SW 1271 (cell line): ENCODE data around the gene TUBB4B.
"Not testable (repeated sequence)": the region's sequence is repeated elsewhere in the genome, so short reads cannot be mapped to it uniquely, and the experiment has no call there.

Source experiments
- DNase-seq, 2 experiments: peaks; one replicate each; lab custom pipeline; 2025; lab: John Stamatoyannopoulos, UW

The TUBB4B gene

GRCh38 chr9:137236238-137236935 is 4.7 kb upstream of the TUBB4B start:
- peak; percentile 64 to 76 for DNase-seq

- no peak for DNase-seq
These were observed 4.1 kb upstream of the TUBB4B start for GRCh38 chr9:137236936-137237421.

GRCh38 chr9:137237759-137238726 is 3.0 kb upstream of the TUBB4B start:
- DNase-seq: peak in 1 of 2 experiments; percentile 29

- DNase-seq: not testable (repeated sequence)
These were observed 1.4 kb upstream of the TUBB4B start for GRCh38 chr9:137239541-137240200.

GRCh38 chr9:137240318-137240840 is 708 bp upstream of the TUBB4B start:
- DNase-seq: peak in 1 of 2 experiments; percentile 70

GRCh38 chr9:137241490-137242268 is 592 bp downstream of the TUBB4B start:
- no peak for DNase-seq

- DNase-seq: no peak
These were observed 1.4 kb downstream of the TUBB4B start for GRCh38 chr9:137242269-137243203.

GRCh38 chr9:137243266-137243625 is 2.2 kb downstream of the TUBB4B start:
- DNase-seq: not testable (repeated sequence)

GRCh38 chr9:137243626-137244485 is 2.8 kb downstream of the TUBB4B start:
- no peak for DNase-seq

- no peak for DNase-seq
These were observed 3.7 kb downstream of the TUBB4B start for GRCh38 chr9:137244486-137245449.

GRCh38 chr9:137245450-137246421 is 4.6 kb downstream of the TUBB4B start:
- no peak for DNase-seq

GRCh38 chr9:137247135-137247915 is 6.2 kb downstream of the TUBB4B start:
- no peak for DNase-seq

- DNase-seq: no peak
These were observed 6.8 kb downstream of the TUBB4B start for GRCh38 chr9:137247916-137248175.

- DNase-seq: no peak
These were observed 9.5 kb downstream of the TUBB4B start for GRCh38 chr9:137250329-137251193.

- DNase-seq: no peak
These were observed 10.0 kb downstream of the TUBB4B start, which contains the start of gene STPG3 for GRCh38 chr9:137251194-137251461. STPG3 (plus strand) TSS chr9:137251286; CDS start chr9:137251287, 1 bp downstream.
